Caco-2 (cell line): ENCODE measurements around the gene LATS2. TPM values are rescaled to one million over a fixed set of nuclear protein-coding genes. Genes with fewer than 3 reads are reported as not detected.

ENCODE experiments used
- BruUV-seq: library from RNA; stranded (reverse); fragments of 400-500 nt; replicated peaks from 2 replicates; lab custom pipeline; 2021; lab: Mats Ljungman, UMichigan
- CTCF ChIA-PET: fragments of 300-600 bp; sonication (Branson Sonifier 250); formaldehyde crosslinking; loops from one replicate; lab custom pipeline; 2022; ENCODE audit warnings: antibody characterized with exemption; lab: Charles Lee
- POLR2A ChIA-PET: fragments of 300-600 bp; sonication (Branson Sonifier 250); formaldehyde crosslinking; loops from one replicate; lab custom pipeline; 2022; ENCODE audit warnings: antibody characterized with exemption; lab: Charles Lee
- DNase-seq, 2 experiments: peaks; one replicate each; pipeline versions ENCODE4 v3.0.0 to v3.0.0-alpha.2; 2020 to 2022
- H3K27me3 ChIP-seq: replicated peaks from 2 replicates; pipeline ENCODE4 v1.6.0; 2011; ENCODE audit warnings: low read length; ENCODE audit not compliant: control insufficient read depth, insufficient read depth
- H3K36me3 ChIP-seq: 2 replicates; pipeline ENCODE4 v1.5.1; 2011; ENCODE audit warnings: low read length; ENCODE audit not compliant: control insufficient read depth, insufficient read depth
- H3K4me1 ChIP-seq: fragments of 250-450 bp; sonication (Bioruptor Pico); 2 replicates; pipeline ENCODE4 v1.5.1; 2020; ENCODE audit warnings: mild to moderate bottlenecking
- H3K4me3 ChIP-seq: 2 replicates; pipeline ENCODE4 v1.5.1; 2011; ENCODE audit warnings: low read depth, mild to moderate bottlenecking, control low read depth, low read length
- H3K9me3 ChIP-seq: fragments of 250-450 bp; sonication (Bioruptor Pico); 2 replicates; pipeline ENCODE4 v1.5.1; 2020; ENCODE audit warnings: mild to moderate bottlenecking, moderate library complexity
- H3K27ac Mint-ChIP-seq: one replicate; pipeline ENCODE4 v1.8.0; 2022; ENCODE audit warnings: mixed read lengths; ENCODE audit not compliant: unreplicated experiment
- H3K27me3 Mint-ChIP-seq: one replicate; pipeline ENCODE4 v1.8.0; 2022; ENCODE audit warnings: mixed read lengths; ENCODE audit not compliant: insufficient read depth, unreplicated experiment
- H3K36me3 Mint-ChIP-seq: one replicate; pipeline ENCODE4 v1.8.0; 2022; ENCODE audit warnings: mild to moderate bottlenecking, mixed read lengths; ENCODE audit not compliant: insufficient read depth, unreplicated experiment
- H3K4me1 Mint-ChIP-seq: one replicate; pipeline ENCODE4 v1.8.0; 2022; ENCODE audit warnings: low read depth, mixed read lengths; ENCODE audit not compliant: unreplicated experiment
- H3K4me3 Mint-ChIP-seq: one replicate; pipeline ENCODE4 v1.8.0; 2022; ENCODE audit warnings: mild to moderate bottlenecking, moderate library complexity, mixed read lengths; ENCODE audit not compliant: unreplicated experiment
- H3K9me3 Mint-ChIP-seq: one replicate; pipeline ENCODE4 v1.8.0; 2022; ENCODE audit warnings: mixed read lengths; ENCODE audit not compliant: unreplicated experiment
- CTCF ChIP-seq, 2 experiments: fragments of 200-600 bp in 1 of 2; IDR thresholded peaks; 1 replicate in 1 of 2; 2 replicates in 1 of 2; pipeline versions ENCODE4 v1.5.1 to v1.8.0; 2011 to 2022; ENCODE audit warnings: antibody characterized with exemption in 1 of 2, control low read depth in 1 of 2, inconsistent platforms in 1 of 2, low read depth in 1 of 2, low read length in 1 of 2, mild to moderate bottlenecking in 1 of 2, moderate library complexity in 1 of 2; ENCODE audit not compliant: insufficient read depth in 1 of 2, severe bottlenecking in 1 of 2, unreplicated experiment in 1 of 2
- intact Hi-C: fragments of 100-400 bp; cut with micrococcal nuclease; formaldehyde crosslinking; loops from one replicate; pipeline ENCODE4 v1.10.0; 2022; ENCODE audit not compliant: unreplicated experiment
- total RNA-seq: library from RNA; stranded (reverse); gene quantifications from 2 replicates; pipeline ENCODE4 v1.2.3, GENCODE V29; 2022

LATS2 gene
- total RNA-seq, 1 experiment from 2014 or later, result 45.6 TPM

- Mint-ChIP-seq H3K4me1 (no peaks in the 10 kb centered on the region), H3K27me3 (no peaks in the 10 kb centered on the region), H3K36me3 (peaks cover 94% of the 10 kb centered on the region), H3K9me3 (no peaks in the 10 kb centered on the region), H3K4me3 (no peak overlapping the region), H3K27ac (peak overlapping the region; percentile 71)
- Histone ChIP-seq H3K36me3 (peaks cover 11% of the 10 kb centered on the region), H3K27me3 (no peaks in the 10 kb centered on the region), H3K9me3 (no peaks in the 10 kb centered on the region), H3K4me1 (no peaks in the 10 kb centered on the region), H3K4me3 (no peak overlapping the region)
- intact Hi-C loops, result loop anchor here (10.0 kb wide), 1 partner anchor 46 kb away; no protein-coding TSS in a partner anchor
- no peak for DNase-seq
- no peak for TF ChIP-seq CTCF (IDR thresholded peaks at IDR 0.05; ENCODE audit: insufficient read depth in 1 of 2, low read depth in 1 of 2, low read length in 1 of 2, severe bottlenecking in 1 of 2, unreplicated experiment in 1 of 2)
- no TSS peak for BruUV-seq
- ChIA-PET POLR2A (no interaction called here), CTCF (no interaction called here)
Observed at GRCh38 chr13:20990910-20991525, 70.4 kb downstream of the LATS2 start.

GRCh38 chr13:20989656-20990321, 71.6 kb downstream of the LATS2 start:
- peak overlapping the region; percentile 28 for H3K27ac Mint-ChIP-seq
- intact Hi-C loops, result loop anchor here (10.0 kb wide), 1 partner anchor 45 kb away; no protein-coding TSS in a partner anchor

More at GRCh38 chr13:20989656-20990321, 71.6 kb downstream of the LATS2 start:
- DNase-seq, result no peak
- Mint-ChIP-seq H3K4me3 (no peak overlapping the region), H3K9me3 (no peaks in the 10 kb centered on the region), H3K4me1 (no peaks in the 10 kb centered on the region), H3K36me3 (peaks cover 94% of the 10 kb centered on the region), H3K27me3 (no peaks in the 10 kb centered on the region)
- TF ChIP-seq CTCF (IDR thresholded peaks at IDR 0.05; ENCODE audit: insufficient read depth in 1 of 2, low read depth in 1 of 2, low read length in 1 of 2, severe bottlenecking in 1 of 2, unreplicated experiment in 1 of 2), result no peak
- peaks cover 10% of the 10 kb centered on the region for H3K36me3 ChIP-seq
- H3K27me3 ChIP-seq, result no peaks in the 10 kb centered on the region
- POLR2A ChIA-PET, result no interaction called here
- BruUV-seq, result no TSS peak
- CTCF ChIA-PET, result no interaction called here
- H3K9me3 ChIP-seq, result no peaks in the 10 kb centered on the region
- H3K4me3 ChIP-seq, result no peak overlapping the region
- H3K4me1 ChIP-seq, result no peaks in the 10 kb centered on the region
